MCF 10A (cell line): ENCODE data around the gene HEPH. TPM values are rescaled to one million over a fixed set of nuclear protein-coding genes. Genes with fewer than 3 reads are reported as not detected.
A peak's percentile ranks its signal among the peaks of the same experiment; 100 is the strongest.

ENCODE experiments used
- BruUV-seq: library from RNA; stranded (reverse); fragments of 400-500 nt; replicated peaks from 2 replicates; lab custom pipeline; 2021; lab: Mats Ljungman, UMichigan
- CTCF ChIA-PET: fragments of 300-600 bp; sonication (Branson Sonifier 250); formaldehyde crosslinking; extraction: SDS; loops from one replicate; lab custom pipeline; 2021; ENCODE audit warnings: antibody characterized with exemption, inconsistent platforms; lab: Yijun Ruan, JAX
- POLR2A ChIA-PET: fragments of 300-600, 350-650 bp; sonication (Branson Sonifier 250); formaldehyde crosslinking; extraction: SDS; loops from one replicate; lab custom pipeline; 2020; ENCODE audit warnings: antibody characterized with exemption, inconsistent platforms; lab: Yijun Ruan, JAX
- DNase-seq: peaks from one replicate; pipeline ENCODE4 v3.0.0-alpha.2; 2018; ENCODE audit not compliant: unreplicated experiment
- H3K27ac Mint-ChIP-seq: one replicate; pipeline ENCODE4 v1.8.0; 2022; ENCODE audit warnings: mild to moderate bottlenecking, low read depth, mixed read lengths; ENCODE audit not compliant: unreplicated experiment
- H3K27me3 Mint-ChIP-seq: one replicate; pipeline ENCODE4 v1.8.0; 2022; ENCODE audit warnings: mixed read lengths; ENCODE audit not compliant: insufficient read depth, unreplicated experiment
- H3K36me3 Mint-ChIP-seq: one replicate; pipeline ENCODE4 v1.8.0; 2022; ENCODE audit warnings: mild to moderate bottlenecking, moderate library complexity, mixed read lengths; ENCODE audit not compliant: insufficient read depth, unreplicated experiment
- H3K4me1 Mint-ChIP-seq: one replicate; pipeline ENCODE4 v1.8.0; 2022; ENCODE audit warnings: mixed read lengths; ENCODE audit not compliant: insufficient read depth, unreplicated experiment
- H3K4me3 Mint-ChIP-seq: one replicate; pipeline ENCODE4 v1.8.0; 2022; ENCODE audit warnings: mild to moderate bottlenecking, moderate library complexity, mixed read lengths; ENCODE audit not compliant: unreplicated experiment
- H3K9me3 Mint-ChIP-seq: one replicate; pipeline ENCODE4 v1.8.0; 2022; ENCODE audit warnings: mixed read lengths; ENCODE audit not compliant: unreplicated experiment
- CTCF ChIP-seq: fragments of 200-600 bp; IDR thresholded peaks from one replicate; pipeline ENCODE4 v1.8.0; 2022; ENCODE audit warnings: antibody characterized with exemption, mild to moderate bottlenecking; ENCODE audit not compliant: unreplicated experiment
- intact Hi-C: fragments of 100-400 bp; cut with micrococcal nuclease; formaldehyde crosslinking; loops from 2 replicates; pipeline ENCODE4 v1.14.1; 2022
- total RNA-seq: library from RNA; stranded (reverse); gene quantifications from 2 replicates; pipeline ENCODE4 v1.2.3, GENCODE V29; 2022

The HEPH gene
- total RNA-seq, 1 experiment from 2014 or later, result 0.40 TPM

GRCh38 chrX:66193821-66194220 is 29.8 kb downstream of the HEPH start:
- TF ChIP-seq CTCF, result no peak
- Mint-ChIP-seq H3K36me3 (no peaks in the 10 kb centered on the region), H3K9me3 (peaks cover 30% of the 10 kb centered on the region), H3K4me1 (no peaks in the 10 kb centered on the region), H3K27ac (no peak overlapping the region), H3K27me3 (no peaks in the 10 kb centered on the region), H3K4me3 (no peak overlapping the region)
- intact Hi-C loops, result loop anchor here (10.0 kb wide), 1 partner anchor 1951 kb away; no protein-coding TSS in a partner anchor
- ChIA-PET POLR2A (no interaction called here), CTCF (no interaction called here)
- DNase-seq, result no peak
- no TSS peak for BruUV-seq

DNA sequence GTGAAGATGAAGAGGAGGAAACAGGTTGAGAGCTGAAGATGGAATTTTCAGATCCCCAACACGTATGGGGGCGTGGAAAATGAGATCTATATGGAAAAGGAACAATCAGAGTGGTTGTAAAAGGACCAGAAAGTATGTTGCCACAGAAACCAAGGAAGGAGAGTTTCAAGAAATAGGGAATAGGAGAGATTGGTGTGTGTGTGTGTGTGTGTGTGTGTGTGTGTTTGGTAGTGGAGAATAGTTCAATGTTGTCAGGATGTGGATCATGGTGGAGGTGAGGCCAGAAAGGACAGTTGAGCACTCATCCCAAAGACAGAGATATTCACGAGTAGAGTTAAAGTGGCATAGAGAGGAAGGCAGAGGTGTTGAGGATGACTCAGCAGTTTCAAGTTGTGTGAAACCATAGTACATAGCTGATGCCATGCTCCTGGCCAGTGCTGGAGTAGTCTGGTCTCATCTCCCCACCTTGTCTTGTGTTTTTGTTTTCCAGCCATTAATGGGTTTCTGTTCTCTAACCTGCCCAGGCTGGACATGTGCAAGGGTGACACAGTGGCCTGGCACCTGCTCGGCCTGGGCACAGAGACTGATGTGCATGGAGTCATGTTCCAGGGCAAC is 36.1 kb downstream of the HEPH start:
- BruUV-seq, result no TSS peak
- no peak for DNase-seq
- no peak overlapping the region for H3K4me3 Mint-ChIP-seq
- no peaks in the 10 kb centered on the region for H3K36me3 Mint-ChIP-seq
- no peaks in the 10 kb centered on the region for H3K27me3 Mint-ChIP-seq
- peaks cover 6% of the 10 kb centered on the region for H3K9me3 Mint-ChIP-seq
- ChIA-PET CTCF (interaction anchor here (0.5 to 9.2 kb wide), 10 partner anchors 8 to 1946 kb away, joined by 3 to 143 read pairs (median 3); no protein-coding TSS in a partner anchor), POLR2A (interaction anchor here (1.2 kb wide), 1 partner anchor 528 kb away, joined by 3 read pairs; no protein-coding TSS in a partner anchor)
- no peaks in the 10 kb centered on the region for H3K4me1 Mint-ChIP-seq
- intact Hi-C loops, result no loop called here
- no peak for TF ChIP-seq CTCF
- no peak overlapping the region for H3K27ac Mint-ChIP-seq

GRCh38 chrX:66200855-66201795 is 37.1 kb downstream of the HEPH start:
- ChIA-PET POLR2A (interaction anchor here (0.6 to 1.2 kb wide), 3 partner anchors 279 to 530 kb away, joined by 3 to 4 read pairs (median 3); no protein-coding TSS in a partner anchor), CTCF (interaction anchor here (0.5 to 9.2 kb wide), 22 partner anchors 9 to 1922 kb away, joined by 3 to 143 read pairs (median 3); no protein-coding TSS in a partner anchor)
- no peaks in the 10 kb centered on the region for H3K27me3 Mint-ChIP-seq
- DNase-seq, result peak; percentile 18
- no peak overlapping the region for H3K4me3 Mint-ChIP-seq
- BruUV-seq, result no TSS peak
- H3K27ac Mint-ChIP-seq, result no peak overlapping the region
- intact Hi-C loops, result loop anchor here (1.0 kb wide), 1 partner anchor 527 kb away; no protein-coding TSS in a partner anchor
- peak; percentile 34 for TF ChIP-seq CTCF
- peaks cover 5% of the 10 kb centered on the region for H3K9me3 Mint-ChIP-seq
- no peaks in the 10 kb centered on the region for H3K4me1 Mint-ChIP-seq
- H3K36me3 Mint-ChIP-seq, result no peaks in the 10 kb centered on the region

GRCh38 chrX:66203114-66203513 is 39.1 kb downstream of the HEPH start:
- no peaks in the 10 kb centered on the region for H3K27me3 Mint-ChIP-seq
- H3K27ac Mint-ChIP-seq, result no peak overlapping the region
- intact Hi-C loops, result no loop called here
- ChIA-PET POLR2A (no interaction called here), CTCF (interaction anchor here (1.0 to 9.2 kb wide), 3 partner anchors 217 to 621 kb away, joined by 3 to 143 read pairs (median 4); no protein-coding TSS in a partner anchor)
- TF ChIP-seq CTCF, result no peak
- H3K9me3 Mint-ChIP-seq, result peaks cover 4% of the 10 kb centered on the region
- H3K4me3 Mint-ChIP-seq, result no peak overlapping the region
- BruUV-seq, result no TSS peak
- H3K36me3 Mint-ChIP-seq, result no peaks in the 10 kb centered on the region
- no peak for DNase-seq
- no peaks in the 10 kb centered on the region for H3K4me1 Mint-ChIP-seq
